ENCODE data around the gene RTP2.

- TF ChIP-seq CTCF (IDR thresholded peaks at IDR 0.05) = no peak
- TF ChIP-seq REST (IDR thresholded peaks at IDR 0.05; ENCODE audit: insufficient read depth in 1 of 2, low read depth in 2 of 2, low read length in 1 of 2) = no peak
These were observed 43.1 kb upstream of the RTP2 start, which contains the start of gene BCL6 for GRCh38 chr3:187745201-187746058.
